NCI-H345 treated with DMSO at 0.1 percent for 48 hours (cell line): ENCODE data around the gene CUX1.

Experiments
- DNase-seq: peaks from one replicate; lab custom pipeline; 2025; ENCODE audit not compliant: unreplicated experiment; lab: John Stamatoyannopoulos, UW

CUX1 gene

GRCh38 chr7:102068846-102069245 is 251.4 kb downstream of the CUX1 start:
- DNase-seq, result no peak

DNA sequence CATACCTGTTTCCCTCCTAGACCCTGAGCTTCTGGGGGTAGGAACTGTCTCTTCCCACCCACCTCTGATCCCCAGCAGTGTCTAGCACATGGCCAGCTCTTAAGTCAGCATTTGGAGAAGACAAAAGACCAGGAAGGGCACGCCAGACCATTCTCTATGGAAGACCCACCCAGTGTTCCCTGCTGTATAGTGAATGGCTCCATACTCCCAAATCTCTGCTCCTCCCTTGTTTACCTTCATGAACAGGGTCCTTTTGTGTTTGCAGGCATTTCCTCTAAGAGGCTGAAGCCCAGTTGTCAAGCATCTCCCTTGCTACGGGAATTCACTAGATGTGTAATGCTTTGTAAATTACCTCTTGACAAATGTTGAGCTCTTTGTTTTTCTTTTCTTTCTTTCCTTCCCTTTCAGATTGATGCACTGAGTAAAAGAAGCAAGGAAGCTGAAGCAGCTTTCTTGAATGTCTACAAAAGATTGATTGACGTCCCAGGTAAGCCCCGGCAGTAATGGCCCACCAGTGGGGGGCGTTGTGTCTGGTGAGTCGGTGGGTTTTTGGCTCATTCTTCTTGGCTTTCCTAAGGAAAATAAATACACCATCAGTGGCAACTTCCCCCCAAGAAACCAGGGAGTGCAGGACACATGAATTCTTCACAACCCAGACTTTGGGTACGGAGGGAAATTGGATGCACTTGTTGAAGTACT is 252.7 kb downstream of the CUX1 start:
- DNase-seq, result no peak

DNA sequence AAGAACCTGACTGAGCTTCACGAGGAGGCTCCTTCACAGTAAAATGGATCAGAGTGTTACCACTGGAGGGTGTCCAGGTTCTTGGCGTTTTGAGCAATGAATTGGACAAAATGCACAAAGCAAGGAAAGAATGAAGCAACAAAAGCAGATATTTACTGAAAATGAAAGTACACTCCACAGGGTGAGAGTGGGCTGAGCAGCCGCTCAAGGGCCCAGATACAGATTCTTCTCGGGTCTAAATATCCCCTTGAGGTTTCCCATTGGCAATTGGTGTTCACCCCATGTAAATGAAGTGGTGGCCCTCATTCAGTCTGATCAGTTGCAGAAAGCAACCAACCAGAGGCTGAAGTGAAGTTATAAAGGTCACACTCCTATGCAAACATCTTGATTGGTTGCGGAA is 254.6 kb downstream of the CUX1 start:
- no peak for DNase-seq

GRCh38 chr7:102072636-102073209 is 255.3 kb downstream of the CUX1 start:
- no peak for DNase-seq

GRCh38 chr7:102073931-102074880 is 256.8 kb downstream of the CUX1 start:
- DNase-seq, result no peak

GRCh38 chr7:102075126-102075525 is 257.7 kb downstream of the CUX1 start:
- no peak for DNase-seq

- no peak for DNase-seq
Observed at GRCh38 chr7:102075553-102076135, 258.2 kb downstream of the CUX1 start.

- DNase-seq, result no peak
Observed at GRCh38 chr7:102077081-102077480, 259.7 kb downstream of the CUX1 start.

DNA sequence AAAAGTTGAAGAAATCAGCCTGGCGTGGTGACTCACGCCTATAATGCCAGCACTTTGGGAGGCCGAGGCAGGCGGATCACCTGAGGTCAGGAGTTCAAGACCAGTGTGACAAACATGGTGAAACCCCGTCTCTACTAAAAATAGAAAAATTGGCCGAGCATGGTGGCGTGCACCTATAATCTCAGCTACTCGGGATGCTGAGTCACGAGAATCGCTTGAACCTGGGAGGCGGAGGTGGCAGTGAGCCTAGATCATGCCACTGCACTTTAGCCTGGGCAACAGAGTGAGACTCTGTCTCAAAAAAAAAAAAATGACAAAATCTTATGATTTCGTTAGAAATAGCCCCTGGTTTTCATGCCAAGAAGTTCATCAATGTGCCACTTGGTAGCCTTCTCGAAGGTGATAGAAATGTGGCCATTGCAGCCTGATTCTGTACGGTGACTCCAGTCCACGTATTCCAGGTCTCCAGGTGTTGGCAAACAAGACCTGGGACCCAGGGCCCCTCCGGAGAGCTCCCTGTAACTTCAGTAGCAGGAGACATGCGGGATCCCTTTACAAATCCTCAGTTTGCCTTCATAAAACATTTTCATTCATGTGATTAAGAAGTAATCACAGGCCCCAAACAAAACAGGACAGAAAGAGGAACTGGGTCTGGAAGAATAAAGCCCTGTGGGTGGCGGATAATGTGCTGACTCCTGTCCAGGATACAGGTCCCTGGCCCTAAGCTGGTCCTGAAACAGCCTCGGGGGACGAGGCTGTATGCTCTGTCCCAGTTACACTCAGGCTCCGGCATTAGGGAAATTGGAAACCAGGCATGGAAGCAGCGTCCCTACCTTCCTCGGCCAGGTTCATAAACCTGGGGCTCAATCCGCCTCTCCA is 262.0 kb downstream of the CUX1 start:
- no peak for DNase-seq

GRCh38 chr7:102080019-102080433 is 262.6 kb downstream of the CUX1 start:
- DNase-seq, result no peak

DNA sequence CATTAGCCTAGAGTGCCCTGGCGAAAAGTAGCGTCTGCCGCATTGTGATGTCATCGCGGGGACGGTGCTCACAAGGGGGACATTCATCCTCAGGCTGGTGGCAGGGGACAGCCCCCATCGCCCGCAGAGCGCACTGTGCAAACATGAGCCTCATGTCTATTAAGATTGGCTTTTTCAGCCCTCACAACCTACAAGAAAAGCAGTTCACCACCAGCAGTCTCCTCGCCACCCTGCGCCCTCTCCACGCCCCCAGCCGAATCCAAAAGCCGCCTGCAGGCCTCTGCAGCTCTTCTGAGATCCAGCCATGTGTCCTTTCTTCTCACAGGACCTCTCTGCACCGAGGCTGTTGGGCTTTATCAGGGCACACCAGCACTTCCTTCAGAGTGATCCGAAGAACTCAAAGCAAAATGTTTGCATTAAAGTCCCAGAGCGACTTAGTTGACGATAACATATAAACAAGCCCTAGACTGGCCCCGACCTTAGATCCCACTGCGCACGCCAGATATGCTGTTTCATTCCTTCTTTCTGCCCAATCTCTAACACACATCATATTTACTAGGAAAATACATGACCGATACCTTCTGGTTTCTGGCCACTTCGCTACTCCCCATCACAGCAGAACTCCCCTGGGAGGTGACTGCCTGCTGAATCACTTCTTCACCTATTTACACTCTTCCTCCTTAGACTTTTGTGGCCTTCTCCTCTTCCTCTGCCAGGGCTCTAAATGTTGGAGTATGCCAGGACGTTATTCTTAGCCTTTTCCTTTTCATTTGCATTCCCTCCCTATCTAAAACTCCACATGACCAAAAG is 263.2 kb downstream of the CUX1 start:
- no peak for DNase-seq

- DNase-seq, result no peak
Observed at GRCh38 chr7:102081244-102081627, 263.8 kb downstream of the CUX1 start.

GRCh38 chr7:102082693-102083368 is 265.4 kb downstream of the CUX1 start:
- DNase-seq, result no peak

GRCh38 chr7:102085218-102085772 is 267.9 kb downstream of the CUX1 start:
- no peak for DNase-seq

DNA sequence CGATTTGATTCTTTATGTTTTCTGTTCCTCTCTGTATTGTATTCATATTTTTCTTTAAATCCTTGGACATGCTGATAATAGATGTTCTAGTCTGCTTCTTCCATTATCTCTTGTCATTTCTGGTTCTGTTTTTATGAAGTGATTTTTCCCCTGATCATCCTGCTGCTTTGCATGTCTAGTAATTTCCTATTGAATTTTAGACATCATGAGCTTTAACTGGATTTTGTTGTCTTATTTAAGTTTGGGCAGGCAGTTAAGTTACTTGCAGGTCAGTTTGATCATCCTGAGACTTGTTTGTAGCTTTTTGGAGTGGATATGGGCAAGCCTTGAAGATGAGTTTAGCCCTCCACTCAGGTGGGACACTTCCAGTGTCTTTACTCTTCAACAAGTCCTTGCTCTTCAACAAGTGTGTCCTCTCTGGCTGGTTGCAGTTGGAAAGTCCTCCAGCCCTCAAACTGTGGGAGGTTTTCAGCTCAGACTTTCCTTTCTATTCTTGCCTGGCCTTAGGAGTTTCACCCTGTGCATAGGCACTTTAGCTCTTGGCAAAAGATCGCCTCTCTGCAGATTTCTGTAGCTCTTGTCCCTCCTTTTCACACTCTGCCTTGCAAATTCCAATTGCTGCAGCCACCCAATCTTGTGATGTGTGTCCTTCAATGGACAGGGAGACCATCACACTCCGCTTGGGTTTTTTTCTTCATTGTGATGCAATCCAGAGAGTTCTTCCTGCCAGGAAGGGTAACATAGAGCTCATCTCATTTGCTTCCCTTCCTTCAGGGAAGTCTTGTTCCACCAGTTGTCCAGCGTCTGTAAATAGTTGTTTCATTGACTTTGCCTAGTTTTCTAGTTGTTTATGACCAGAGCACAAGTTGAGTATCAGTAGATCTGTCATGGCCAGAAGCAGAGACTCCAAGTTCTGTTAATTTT is 272.0 kb downstream of the CUX1 start:
- no peak for DNase-seq

- no peak for DNase-seq
Observed at GRCh38 chr7:102093599-102094315, 276.3 kb downstream of the CUX1 start.

DNA sequence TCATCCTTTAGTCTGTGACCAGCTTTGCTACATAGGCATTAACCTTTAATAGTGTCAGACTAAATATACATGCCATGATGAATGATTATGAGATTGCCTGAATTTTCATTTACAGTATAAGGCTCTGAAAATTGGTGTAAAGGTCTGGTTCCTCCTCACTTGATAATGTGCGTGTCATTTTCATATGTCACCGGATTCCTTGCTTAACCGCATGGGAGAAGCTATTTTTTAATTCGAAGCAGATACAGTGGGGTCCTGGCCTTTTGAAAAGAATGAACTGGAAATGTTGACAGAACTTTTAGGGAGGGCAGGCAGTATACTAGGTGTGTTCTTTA is 276.9 kb downstream of the CUX1 start:
- no peak for DNase-seq
